GM21576 (cell line): ENCODE data around the gene SVBP.
A peak's percentile ranks its signal among the peaks of the same experiment; 100 is the strongest.

Experiments used
- ATAC-seq: cut with Tn5 transposase; IDR thresholded peaks from one replicate; pipeline ENCODE4 v1.9.1; 2021; ENCODE audit warnings: mild to moderate bottlenecking, moderate library complexity; ENCODE audit not compliant: unreplicated experiment

Gene SVBP

GRCh38 chr1:42806593-42806992, 10.6 kb downstream of the SVBP start:
- ATAC-seq: no peak

- no peak for ATAC-seq
These were observed 11.0 kb downstream of the SVBP start for GRCh38 chr1:42806171-42806570.

GRCh38 chr1:42801832-42802473, 15.2 kb downstream of the SVBP start:
- ATAC-seq: no peak

- ATAC-seq: no peak
These were observed 19.2 kb downstream of the SVBP start for GRCh38 chr1:42797979-42798378.

- ATAC-seq: no peak
These were observed 19.8 kb downstream of the SVBP start for GRCh38 chr1:42797414-42797813.

GRCh38 chr1:42793824-42794223, 23.4 kb downstream of the SVBP start:
- no peak for ATAC-seq

GRCh38 chr1:42788021-42788420, 29.2 kb downstream of the SVBP start:
- ATAC-seq: no peak

GRCh38 chr1:42786097-42786496, 31.1 kb downstream of the SVBP start:
- ATAC-seq: no peak

GRCh38 chr1:42784946-42785693, 32.1 kb downstream of the SVBP start, which contains the start of gene TMEM269:
TMEM269 (plus strand) TSS chr1:42784991; CDS start chr1:42789894, 4,903 bp downstream.
- ATAC-seq: no peak

GRCh38 chr1:42784547-42784945, 32.7 kb downstream of the SVBP start:
- ATAC-seq: no peak

- no peak for ATAC-seq
These were observed 34.1 kb downstream of the SVBP start for GRCh38 chr1:42783092-42783491.

GRCh38 chr1:42780176-42780575, 37.0 kb downstream of the SVBP start:
- no peak for ATAC-seq

GRCh38 chr1:42779725-42780124, 37.5 kb downstream of the SVBP start:
- no peak for ATAC-seq

- ATAC-seq: no peak
These were observed 39.3 kb downstream of the SVBP start for GRCh38 chr1:42777852-42778251.

- no peak for ATAC-seq
These were observed 40.7 kb downstream of the SVBP start for GRCh38 chr1:42776502-42776901.

- no peak for ATAC-seq
These were observed 42.2 kb downstream of the SVBP start for GRCh38 chr1:42774928-42775526.

- no peak for ATAC-seq
These were observed 43.8 kb downstream of the SVBP start for GRCh38 chr1:42773420-42773819.

GRCh38 chr1:42769811-42770210, 47.4 kb downstream of the SVBP start:
- ATAC-seq: no peak

GRCh38 chr1:42768172-42768571, 49.0 kb downstream of the SVBP start:
- no peak for ATAC-seq

- ATAC-seq: peak; percentile 19
These were observed 49.6 kb downstream of the SVBP start for GRCh38 chr1:42767510-42768000.

- ATAC-seq: peak; percentile 91
These were observed 50.3 kb downstream of the SVBP start, which contains the start of the genes C1orf50 and P3H1 for GRCh38 chr1:42766741-42767509. C1orf50 (plus strand) TSS chr1:42767249; CDS start chr1:42767312, 63 bp downstream. P3H1 (minus strand) TSS chr1:42767028; CDS start chr1:42766971, 57 bp downstream.
